ENCODE results near the gene DIS3L2.

DNA sequence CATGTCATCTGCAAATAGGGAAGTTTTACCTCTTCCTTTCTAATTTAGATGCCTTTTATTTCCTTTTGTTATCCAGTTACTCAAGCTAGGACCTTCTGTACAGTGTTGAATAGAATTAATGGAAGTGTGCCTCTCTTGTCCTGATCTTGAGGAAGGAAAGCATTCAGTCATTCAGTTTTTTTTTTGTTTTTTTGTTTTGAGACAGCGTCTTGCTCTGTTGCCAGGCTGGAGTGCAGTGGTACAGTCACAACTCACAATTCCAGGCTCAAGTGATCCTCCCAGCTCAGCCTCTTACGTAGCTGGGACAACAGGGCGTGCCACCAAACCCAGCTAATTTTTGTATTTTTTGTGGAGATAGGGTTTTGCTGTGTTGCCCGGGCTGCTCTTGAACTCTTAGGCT, 213.1 kb downstream of the DIS3L2 start:
- TF ChIP-seq, protein P1, sequence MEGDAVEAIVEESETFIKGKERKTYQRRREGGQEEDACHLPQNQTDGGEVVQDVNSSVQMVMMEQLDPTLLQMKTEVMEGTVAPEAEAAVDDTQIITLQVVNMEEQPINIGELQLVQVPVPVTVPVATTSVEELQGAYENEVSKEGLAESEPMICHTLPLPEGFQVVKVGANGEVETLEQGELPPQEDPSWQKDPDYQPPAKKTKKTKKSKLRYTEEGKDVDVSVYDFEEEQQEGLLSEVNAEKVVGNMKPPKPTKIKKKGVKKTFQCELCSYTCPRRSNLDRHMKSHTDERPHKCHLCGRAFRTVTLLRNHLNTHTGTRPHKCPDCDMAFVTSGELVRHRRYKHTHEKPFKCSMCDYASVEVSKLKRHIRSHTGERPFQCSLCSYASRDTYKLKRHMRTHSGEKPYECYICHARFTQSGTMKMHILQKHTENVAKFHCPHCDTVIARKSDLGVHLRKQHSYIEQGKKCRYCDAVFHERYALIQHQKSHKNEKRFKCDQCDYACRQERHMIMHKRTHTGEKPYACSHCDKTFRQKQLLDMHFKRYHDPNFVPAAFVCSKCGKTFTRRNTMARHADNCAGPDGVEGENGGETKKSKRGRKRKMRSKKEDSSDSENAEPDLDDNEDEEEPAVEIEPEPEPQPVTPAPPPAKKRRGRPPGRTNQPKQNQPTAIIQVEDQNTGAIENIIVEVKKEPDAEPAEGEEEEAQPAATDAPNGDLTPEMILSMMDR (IDR thresholded peaks at IDR 0.05 in 4 of 5, conservative IDR thresholded peaks at IDR 0.05 in 1 of 5), result no peak
- TF ChIP-seq POLR2A (IDR thresholded peaks at IDR 0.05), result no peak

All from gastrocnemius medialis (tissue), 4 donors.